ENCODE data around the gene GCFC2.
"Not testable (repeated sequence)": the region's sequence is repeated elsewhere in the genome, so short reads cannot be mapped to it uniquely, and the experiment has no call there.

Gene GCFC2

DNA sequence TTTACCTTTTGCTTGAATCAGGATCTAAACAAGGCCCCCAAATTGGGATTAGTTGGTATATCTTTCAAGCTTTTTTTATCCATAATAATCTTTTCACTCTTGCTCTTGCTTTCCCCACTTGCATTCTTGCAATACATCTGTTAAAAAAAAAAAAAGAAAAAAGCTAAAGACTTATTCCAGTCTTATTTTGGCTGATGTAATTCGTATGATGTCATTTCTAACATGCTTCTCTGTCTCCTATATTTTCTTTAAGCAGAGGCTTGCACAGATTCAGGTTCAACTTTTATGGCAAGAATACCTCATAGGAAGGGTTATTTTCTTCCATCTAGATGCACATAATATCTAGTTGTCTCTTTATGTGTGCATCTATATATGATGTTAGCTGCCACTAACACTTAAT is 9.8 kb upstream of the GCFC2 start:
- TF ChIP-seq, protein P1, sequence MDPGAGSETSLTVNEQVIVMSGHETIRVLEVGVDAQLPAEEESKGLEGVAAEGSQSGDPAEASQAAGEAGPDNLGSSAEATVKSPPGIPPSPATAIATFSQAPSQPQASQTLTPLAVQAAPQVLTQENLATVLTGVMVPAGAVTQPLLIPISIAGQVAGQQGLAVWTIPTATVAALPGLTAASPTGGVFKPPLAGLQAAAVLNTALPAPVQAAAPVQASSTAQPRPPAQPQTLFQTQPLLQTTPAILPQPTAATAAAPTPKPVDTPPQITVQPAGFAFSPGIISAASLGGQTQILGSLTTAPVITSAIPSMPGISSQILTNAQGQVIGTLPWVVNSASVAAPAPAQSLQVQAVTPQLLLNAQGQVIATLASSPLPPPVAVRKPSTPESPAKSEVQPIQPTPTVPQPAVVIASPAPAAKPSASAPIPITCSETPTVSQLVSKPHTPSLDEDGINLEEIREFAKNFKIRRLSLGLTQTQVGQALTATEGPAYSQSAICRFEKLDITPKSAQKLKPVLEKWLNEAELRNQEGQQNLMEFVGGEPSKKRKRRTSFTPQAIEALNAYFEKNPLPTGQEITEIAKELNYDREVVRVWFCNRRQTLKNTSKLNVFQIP (CRISPR knock-in tag; IDR thresholded peaks at IDR 0.05; ENCODE audit: borderline replicate concordance, low read depth) = no peak
- TF ChIP-seq GLIS3 (CRISPR knock-in tag; IDR thresholded peaks at IDR 0.05) (no peak), SNAI2 (CRISPR knock-in tag; IDR thresholded peaks at IDR 0.05) (no peak)
- no peak for ATAC-seq

- TF ChIP-seq ZNF70 (CRISPR knock-in tag; IDR thresholded peaks at IDR 0.05) (no peak), ZFP30 (CRISPR knock-in tag; IDR thresholded peaks at IDR 0.05) (no peak), ZFP3 (CRISPR knock-in tag; IDR thresholded peaks at IDR 0.05) (no peak), SNAI2 (CRISPR knock-in tag; IDR thresholded peaks at IDR 0.05) (no peak)
- no peak for ATAC-seq
Measured at GRCh38 chr2:75719616-75720015, 8.9 kb upstream of the GCFC2 start.

GRCh38 chr2:75716406-75716805 is 5.7 kb upstream of the GCFC2 start:
- no peak for ATAC-seq
- TF ChIP-seq GLIS3 (CRISPR knock-in tag; IDR thresholded peaks at IDR 0.05) (no peak), RARB (CRISPR knock-in tag; IDR thresholded peaks at IDR 0.05) (no peak), SNAI2 (CRISPR knock-in tag; IDR thresholded peaks at IDR 0.05) (no peak), ZNF8 (CRISPR knock-in tag; IDR thresholded peaks at IDR 0.05) (no peak), PPARA (CRISPR knock-in tag; IDR thresholded peaks at IDR 0.05; ENCODE audit: borderline replicate concordance) (no peak), ISL1 (CRISPR knock-in tag; IDR thresholded peaks at IDR 0.05) (no peak)
- TF ChIP-seq, protein P2, sequence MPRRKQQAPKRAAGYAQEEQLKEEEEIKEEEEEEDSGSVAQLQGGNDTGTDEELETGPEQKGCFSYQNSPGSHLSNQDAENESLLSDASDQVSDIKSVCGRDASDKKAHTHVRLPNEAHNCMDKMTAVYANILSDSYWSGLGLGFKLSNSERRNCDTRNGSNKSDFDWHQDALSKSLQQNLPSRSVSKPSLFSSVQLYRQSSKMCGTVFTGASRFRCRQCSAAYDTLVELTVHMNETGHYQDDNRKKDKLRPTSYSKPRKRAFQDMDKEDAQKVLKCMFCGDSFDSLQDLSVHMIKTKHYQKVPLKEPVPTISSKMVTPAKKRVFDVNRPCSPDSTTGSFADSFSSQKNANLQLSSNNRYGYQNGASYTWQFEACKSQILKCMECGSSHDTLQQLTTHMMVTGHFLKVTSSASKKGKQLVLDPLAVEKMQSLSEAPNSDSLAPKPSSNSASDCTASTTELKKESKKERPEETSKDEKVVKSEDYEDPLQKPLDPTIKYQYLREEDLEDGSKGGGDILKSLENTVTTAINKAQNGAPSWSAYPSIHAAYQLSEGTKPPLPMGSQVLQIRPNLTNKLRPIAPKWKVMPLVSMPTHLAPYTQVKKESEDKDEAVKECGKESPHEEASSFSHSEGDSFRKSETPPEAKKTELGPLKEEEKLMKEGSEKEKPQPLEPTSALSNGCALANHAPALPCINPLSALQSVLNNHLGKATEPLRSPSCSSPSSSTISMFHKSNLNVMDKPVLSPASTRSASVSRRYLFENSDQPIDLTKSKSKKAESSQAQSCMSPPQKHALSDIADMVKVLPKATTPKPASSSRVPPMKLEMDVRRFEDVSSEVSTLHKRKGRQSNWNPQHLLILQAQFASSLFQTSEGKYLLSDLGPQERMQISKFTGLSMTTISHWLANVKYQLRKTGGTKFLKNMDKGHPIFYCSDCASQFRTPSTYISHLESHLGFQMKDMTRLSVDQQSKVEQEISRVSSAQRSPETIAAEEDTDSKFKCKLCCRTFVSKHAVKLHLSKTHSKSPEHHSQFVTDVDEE (CRISPR knock-in tag; IDR thresholded peaks at IDR 0.05) = no peak

DNA sequence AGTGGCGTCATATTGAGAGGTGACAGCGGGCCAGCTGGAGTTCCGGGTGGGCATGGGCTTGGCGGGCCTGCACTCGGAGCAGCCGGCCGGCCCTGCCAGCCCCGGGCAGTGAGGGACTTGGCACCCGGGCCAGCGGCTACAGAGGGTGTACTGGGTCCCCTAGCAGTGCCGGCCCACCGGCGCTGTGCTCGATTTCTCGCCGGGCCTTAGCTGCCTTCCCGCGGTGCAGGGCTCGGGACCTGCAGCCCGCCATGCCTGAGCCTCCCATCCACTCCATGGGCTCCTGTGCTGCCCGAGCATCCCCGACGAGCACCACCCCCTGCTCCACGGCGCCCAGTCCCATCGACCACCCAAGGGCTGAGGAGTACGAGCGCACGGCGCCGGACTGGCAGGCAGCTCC is 875 bp upstream of the GCFC2 start:
- ATAC-seq = not testable (repeated sequence)

DNA sequence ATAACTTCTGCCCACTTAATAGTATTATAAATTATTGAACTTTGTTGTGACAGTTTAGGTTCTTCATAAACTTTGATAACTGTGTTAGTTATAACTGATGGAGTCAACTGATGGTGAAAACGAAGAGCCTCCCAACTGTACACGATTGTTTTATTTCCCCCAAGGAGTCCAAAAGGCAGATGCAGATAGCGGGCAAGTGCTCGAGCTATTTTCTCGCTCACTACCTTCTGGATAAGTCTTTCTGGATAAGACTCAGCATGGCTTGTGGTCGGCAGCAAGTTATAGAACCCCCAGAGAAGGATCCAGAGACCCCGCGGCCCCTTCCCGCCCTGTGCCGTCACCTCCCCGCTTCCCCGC is 517 bp downstream of the GCFC2 start:
- no peak for ATAC-seq
- TF ChIP-seq GLIS3 (CRISPR knock-in tag; IDR thresholded peaks at IDR 0.05) (no peak), ZC3H10 (CRISPR knock-in tag; IDR thresholded peaks at IDR 0.05) (no peak), ARNTL (CRISPR knock-in tag; IDR thresholded peaks at IDR 0.05; ENCODE audit: borderline replicate concordance, low read depth) (no peak), ESRRG (CRISPR knock-in tag; IDR thresholded peaks at IDR 0.05) (no peak), OSR1 (CRISPR knock-in tag; IDR thresholded peaks at IDR 0.05) (no peak), BACH2 (CRISPR knock-in tag; IDR thresholded peaks at IDR 0.05; ENCODE audit: borderline replicate concordance) (no peak)
- TF ChIP-seq, protein P3, sequence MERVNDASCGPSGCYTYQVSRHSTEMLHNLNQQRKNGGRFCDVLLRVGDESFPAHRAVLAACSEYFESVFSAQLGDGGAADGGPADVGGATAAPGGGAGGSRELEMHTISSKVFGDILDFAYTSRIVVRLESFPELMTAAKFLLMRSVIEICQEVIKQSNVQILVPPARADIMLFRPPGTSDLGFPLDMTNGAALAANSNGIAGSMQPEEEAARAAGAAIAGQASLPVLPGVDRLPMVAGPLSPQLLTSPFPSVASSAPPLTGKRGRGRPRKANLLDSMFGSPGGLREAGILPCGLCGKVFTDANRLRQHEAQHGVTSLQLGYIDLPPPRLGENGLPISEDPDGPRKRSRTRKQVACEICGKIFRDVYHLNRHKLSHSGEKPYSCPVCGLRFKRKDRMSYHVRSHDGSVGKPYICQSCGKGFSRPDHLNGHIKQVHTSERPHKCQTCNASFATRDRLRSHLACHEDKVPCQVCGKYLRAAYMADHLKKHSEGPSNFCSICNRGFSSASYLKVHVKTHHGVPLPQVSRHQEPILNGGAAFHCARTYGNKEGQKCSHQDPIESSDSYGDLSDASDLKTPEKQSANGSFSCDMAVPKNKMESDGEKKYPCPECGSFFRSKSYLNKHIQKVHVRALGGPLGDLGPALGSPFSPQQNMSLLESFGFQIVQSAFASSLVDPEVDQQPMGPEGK (CRISPR knock-in tag; IDR thresholded peaks at IDR 0.05; ENCODE audit: borderline replicate concordance) = no peak

DNA sequence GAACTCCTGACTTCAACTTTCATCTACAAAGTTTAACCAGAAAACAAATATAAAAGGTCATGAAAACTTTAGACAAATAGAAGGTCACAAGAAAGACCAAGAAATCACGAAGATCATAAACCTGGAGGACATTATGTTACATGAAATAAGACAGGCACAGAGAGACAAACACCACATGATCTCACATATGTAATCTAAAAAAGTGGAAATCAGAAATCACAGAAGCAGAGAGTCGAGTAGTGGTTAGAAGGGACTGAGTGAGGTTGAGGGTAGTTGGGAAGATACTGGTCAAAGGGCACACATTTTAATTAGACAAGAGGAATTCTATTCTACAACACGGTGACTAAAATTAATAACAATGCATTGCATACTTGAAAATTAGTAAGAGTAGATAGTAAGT is 1.4 kb downstream of the GCFC2 start:
- ATAC-seq = no peak
- no peak for TF ChIP-seq CSDC2 (CRISPR knock-in tag; IDR thresholded peaks at IDR 0.05)
- no peak for TF ChIP-seq ESRRG (CRISPR knock-in tag; IDR thresholded peaks at IDR 0.05)
- no peak for TF ChIP-seq ZNF70 (CRISPR knock-in tag; IDR thresholded peaks at IDR 0.05)
- TF ChIP-seq RARB (CRISPR knock-in tag; IDR thresholded peaks at IDR 0.05) = no peak
- no peak for TF ChIP-seq ZC3H10 (CRISPR knock-in tag; IDR thresholded peaks at IDR 0.05)
- TF ChIP-seq, protein P3 (CRISPR knock-in tag; IDR thresholded peaks at IDR 0.05; ENCODE audit: borderline replicate concordance) = no peak
- TF ChIP-seq ZFP3 (CRISPR knock-in tag; IDR thresholded peaks at IDR 0.05) = no peak
- TF ChIP-seq TCF4 (CRISPR knock-in tag; IDR thresholded peaks at IDR 0.05; ENCODE audit: borderline replicate concordance) = no peak
- TF ChIP-seq TOX (CRISPR knock-in tag; IDR thresholded peaks at IDR 0.05; ENCODE audit: borderline replicate concordance) = no peak
- no peak for TF ChIP-seq ZNF8 (CRISPR knock-in tag; IDR thresholded peaks at IDR 0.05)
- TF ChIP-seq ARNTL (CRISPR knock-in tag; IDR thresholded peaks at IDR 0.05; ENCODE audit: borderline replicate concordance, low read depth) = no peak
- TF ChIP-seq ZFP30 (CRISPR knock-in tag; IDR thresholded peaks at IDR 0.05) = no peak
- TF ChIP-seq GLIS3 (CRISPR knock-in tag; IDR thresholded peaks at IDR 0.05) = no peak
- TF ChIP-seq ISL1 (CRISPR knock-in tag; IDR thresholded peaks at IDR 0.05) = no peak
- no peak for TF ChIP-seq CSRNP3 (CRISPR knock-in tag; IDR thresholded peaks at IDR 0.05)
- no peak for TF ChIP-seq OSR1 (CRISPR knock-in tag; IDR thresholded peaks at IDR 0.05)
